H1 (cell line): ENCODE results near the gene THUMPD2. TPM values are rescaled to one million over a fixed set of nuclear protein-coding genes. Genes with fewer than 3 reads are reported as not detected.
A peak's percentile ranks its signal among the peaks of the same experiment; 100 is the strongest.

Source experiments
- BRCA1 ChIP-seq: IDR thresholded peaks from 2 replicates; pipeline ENCODE4 v1.6.1; 2012; ENCODE audit warnings: low read depth, low read length, improper control_type of control experiment
- CHD2 ChIP-seq: IDR thresholded peaks from 2 replicates; pipeline ENCODE4 v1.6.1; 2012; ENCODE audit warnings: low read length, improper control_type of control experiment
- CTCF ChIP-seq, 3 experiments: IDR thresholded peaks; 1 replicate in 2 of 3; 2 replicates in 1 of 3; pipeline versions ENCODE4 v1.5.1 to v1.6.1; 2011; ENCODE audit warnings: low read length in 3 of 3, mild to moderate bottlenecking in 3 of 3, inconsistent platforms in 2 of 3, low read depth in 1 of 3, moderate library complexity in 1 of 3; ENCODE audit not compliant: insufficient read depth in 1 of 3; ENCODE audit errors: control extremely low read depth in 1 of 3
- FOSL1 ChIP-seq: IDR thresholded peaks from 2 replicates; pipeline ENCODE4 v1.6.1; 2011; ENCODE audit warnings: mild to moderate bottlenecking, low read depth, low read length, moderate library complexity; ENCODE audit not compliant: insufficient read depth
- GTF2F1 ChIP-seq: IDR thresholded peaks from 2 replicates; pipeline ENCODE4 v1.6.1; 2012; ENCODE audit warnings: low read depth, low read length, improper control_type of control experiment, borderline replicate concordance
- JUN ChIP-seq: IDR thresholded peaks from 2 replicates; pipeline ENCODE4 v1.6.1; 2011; ENCODE audit warnings: low read depth, mild to moderate bottlenecking, improper control_type of control experiment, low read length
- JUND ChIP-seq: IDR thresholded peaks from 2 replicates; pipeline ENCODE4 v1.6.1; 2011; ENCODE audit warnings: mild to moderate bottlenecking, improper control_type of control experiment, low read length
- KDM5A ChIP-seq: fragments of 200-600 bp; IDR thresholded peaks from 2 replicates; pipeline ENCODE4 v1.7.1; 2012; ENCODE audit warnings: mild to moderate bottlenecking, low read length, inconsistent platforms, mixed read lengths
- MAFK ChIP-seq: IDR thresholded peaks from 2 replicates; pipeline ENCODE4 v1.6.1; 2012; ENCODE audit warnings: low read depth, mild to moderate bottlenecking, improper control_type of control experiment, low read length
- MAX ChIP-seq: IDR thresholded peaks from 2 replicates; pipeline ENCODE4 v1.6.1; 2012; ENCODE audit warnings: inconsistent platforms
- NANOG ChIP-seq: IDR thresholded peaks from 2 replicates; pipeline ENCODE4 v1.6.1; 2011; ENCODE audit warnings: low read length, low read depth, mild to moderate bottlenecking, inconsistent platforms; ENCODE audit not compliant: insufficient read depth, poor library complexity, severe bottlenecking
- NRF1 ChIP-seq: IDR thresholded peaks from 2 replicates; pipeline ENCODE4 v1.6.1; 2011; ENCODE audit warnings: mild to moderate bottlenecking, low read depth, low read length, improper control_type of control experiment
- PHF8 ChIP-seq: fragments of 200-600 bp; sonication (generic); conservative IDR thresholded peaks from 2 replicates; pipeline ENCODE4 v1.7.1; 2012; ENCODE audit warnings: low read depth, mild to moderate bottlenecking, inconsistent platforms, low read length, moderate library complexity
- RAD21 ChIP-seq, 2 experiments: IDR thresholded peaks in 1 of 2; conservative IDR thresholded peaks in 1 of 2; 2 replicates each; pipeline ENCODE4 v1.6.1; 2011; ENCODE audit warnings: low read depth in 2 of 2, low read length in 2 of 2, improper control_type of control experiment in 1 of 2, inconsistent platforms in 1 of 2, mild to moderate bottlenecking in 1 of 2, moderate library complexity in 1 of 2
- RBBP5 ChIP-seq: IDR thresholded peaks from 2 replicates; pipeline ENCODE4 v1.7.1; 2012; ENCODE audit warnings: low read depth, mild to moderate bottlenecking, inconsistent platforms, low read length, moderate library complexity, borderline replicate concordance
- RXRA ChIP-seq: IDR thresholded peaks from 2 replicates; pipeline ENCODE4 v1.6.1; 2011; ENCODE audit warnings: low read depth, mild to moderate bottlenecking, low read length, moderate library complexity; ENCODE audit not compliant: insufficient read depth
- SAP30 ChIP-seq: fragments of 300-600 bp; sonication (generic); IDR thresholded peaks from 2 replicates; pipeline ENCODE4 v1.7.1; 2012; ENCODE audit warnings: low read length, moderate library complexity, mild to moderate bottlenecking, inconsistent platforms; ENCODE audit not compliant: insufficient read depth, insufficient replicate concordance
- SIX5 ChIP-seq: IDR thresholded peaks from 2 replicates; pipeline ENCODE4 v1.6.1; 2011; ENCODE audit warnings: mild to moderate bottlenecking, low read depth, low read length
- TAF1 ChIP-seq: IDR thresholded peaks from 2 replicates; pipeline ENCODE4 v1.6.1; 2011; ENCODE audit warnings: mild to moderate bottlenecking, low read depth, low read length
- TBP ChIP-seq: IDR thresholded peaks from 2 replicates; pipeline ENCODE4 v1.6.1; 2011; ENCODE audit warnings: low read depth, low read length, improper control_type of control experiment
- TCF12 ChIP-seq: IDR thresholded peaks from 2 replicates; pipeline ENCODE4 v1.6.1; 2011; ENCODE audit warnings: low read depth, mild to moderate bottlenecking, low read length
- TEAD4 ChIP-seq: IDR thresholded peaks from 2 replicates; pipeline ENCODE4 v1.6.1; 2012; ENCODE audit warnings: low read depth, low read length, inconsistent platforms, mixed read lengths
- polyA plus RNA-seq, 7 experiments: library from polyadenylated mRNA; depleted of rRNA in 3 of 7; stranded (reverse) in 5 of 7; unstranded in 2 of 7; fragments of >200 nt in 5 of 7; fragments of 200-250 nt in 2 of 7; gene quantifications; 1 replicate in 5 of 7; 2 replicates in 1 of 7; 4 replicates in 1 of 7; pipeline versions ENCODE4 v1.2.1 to v1.2.3, GENCODE V29; 2011 to 2013; ENCODE audit warnings: missing spikeins in 2 of 7, mixed read lengths in 2 of 7
- total RNA-seq: library from RNA; stranded (reverse); fragmentation: NEBNext Ultra II Directional; extraction: Animal tissue kit (Norgen Biotek cat#: 25700); gene quantifications from 2 replicates; pipeline ENCODE4 v1.2.1, GENCODE V29; 2021

THUMPD2 gene
- total and polyA plus RNA-seq, 2 of the 8 experiments (the other 6 are each of a cell fraction or from before 2014, with no cell fraction given), result 8.6 to 17.0 TPM

- TF ChIP-seq NANOG (no peak), SAP30 (no peak), MAX (peak; percentile 97), RXRA (no peak), JUN (no peak), PHF8 (peak; percentile 98), JUND (no peak), CHD2 (no peak), KDM5A (no peak), TAF1 (peak; percentile 87), RBBP5 (peak; percentile 97), CTCF (IDR thresholded peaks at IDR 0.05; ENCODE audit: control extremely low read depth in 1 of 3, insufficient read depth in 1 of 3, low read depth in 1 of 3, low read length in 3 of 3) (no peak), FOSL1 (no peak), TBP (peak; percentile 74; the same call in 1 of the 2 replicates), RAD21 (IDR thresholded peaks at IDR 0.05 in 1 of 2, conservative IDR thresholded peaks at IDR 0.05 in 1 of 2; ENCODE audit: low read depth in 2 of 2, low read length in 2 of 2) (no peak), NRF1 (no peak), GTF2F1 (no peak), SIX5 (no peak), BRCA1 (no peak), TEAD4 (peak; percentile 45; the same call in 1 of the 2 replicates), TCF12 (no peak), MAFK (no peak)
Observed at GRCh38 chr2:39778775-39779340, at the start of gene THUMPD2 (continued).
